Measurements from ENCODE around the gene TXNRD3. TPM values are rescaled to one million over a fixed set of nuclear protein-coding genes. Genes with fewer than 3 reads are reported as not detected.

The TXNRD3 gene
- total and polyA plus RNA-seq, 2 of the 4 experiments (the other 2 are of a cell fraction), result 3.9 to 8.4 TPM

DNA sequence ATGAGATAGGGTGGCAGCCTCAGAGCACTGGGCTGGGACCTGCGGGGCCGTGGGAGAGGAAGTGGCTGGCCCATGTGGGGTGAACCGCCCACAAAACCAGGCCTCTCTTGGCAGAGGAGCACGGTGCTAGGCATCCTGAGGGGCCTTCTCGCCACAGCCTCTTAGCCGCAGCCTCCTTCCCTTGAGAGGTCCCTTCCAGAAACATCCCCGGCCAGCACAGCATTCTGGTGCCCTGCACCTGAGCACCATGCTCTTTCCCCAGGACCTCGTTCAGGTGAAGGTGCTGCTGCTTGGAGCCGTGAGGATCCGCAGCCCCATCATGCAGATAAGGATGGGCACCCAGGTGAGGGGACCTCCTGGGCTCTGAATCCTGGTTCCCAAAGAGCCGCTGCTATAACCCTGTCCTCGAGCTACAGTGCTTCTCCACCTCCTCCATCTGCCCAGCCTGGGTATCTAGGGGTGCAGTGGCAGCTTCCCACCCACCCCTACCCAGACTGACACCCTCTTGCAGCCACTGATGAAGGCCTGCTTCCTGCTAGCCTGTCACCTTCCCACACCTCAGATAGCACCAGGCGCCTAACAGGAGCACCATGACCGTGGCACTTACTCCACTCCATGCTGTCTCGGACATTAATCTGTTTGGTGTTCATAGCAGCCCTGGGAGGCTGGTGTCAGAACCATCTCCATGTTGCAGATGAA, 11.2 kb upstream of the TXNRD3 start:
- peaks cover 2% of the 10 kb centered on the region; the same call in 1 of the 2 replicates for H3K4me1 ChIP-seq (ENCODE audit: control insufficient read depth, insufficient read depth, low read length)
- peaks cover 61% of the 10 kb centered on the region for H3K27me3 ChIP-seq (ENCODE audit: control insufficient read depth, insufficient read depth, low read length)
- no peak overlapping the region for H3K4me2 ChIP-seq (ENCODE audit: low read depth, low read length)
- no peak overlapping the region for H3K4ac ChIP-seq (ENCODE audit: low read depth, low read length)
- H4K5ac ChIP-seq (ENCODE audit: low read depth, low read length), result no peak overlapping the region
- ChIA-PET POLR2A (ENCODE audit: unreplicated experiment) (no interaction called here), CTCF (no interaction called here)
- no peak overlapping the region for H3K56ac ChIP-seq (ENCODE audit: extremely low read depth, insufficient read depth, low read length)
- no peak overlapping the region for H3K4me3 ChIP-seq (ENCODE audit: insufficient read depth, low read depth, low read length)
- in situ Hi-C loops (cut with MboI; ENCODE audit: low sequenced_read_pairs) (no loop called here), intact Hi-C loops (cut with micrococcal nuclease) (no loop called here), dilution Hi-C loops (cut with HindIII; ENCODE audit: low sequenced_read_pairs, unreplicated experiment) (no loop called here)
- 73% methylated on average over 9 of the region's 15 CpGs; no CpG with 5 or more reads in 1 of the 2 experiments for WGBS, 2 experiments (ENCODE audit: extremely low coverage in 2 of 2, insufficient read length in 1 of 2)
- H2BK20ac ChIP-seq (ENCODE audit: low read depth, low read length), result no peak overlapping the region
- BruUV-seq (replicated peaks), result no TSS peak
- no peak overlapping the region for H2AK5ac ChIP-seq (ENCODE audit: low read depth, low read length)
- no peak overlapping the region for H2AK9ac ChIP-seq (replicated peaks; ENCODE audit: low read depth, low read length, poor library complexity)
- H3K23ac ChIP-seq (ENCODE audit: low read depth, low read length), result no peak overlapping the region
- no peak overlapping the region for H3K18ac ChIP-seq (ENCODE audit: low read depth, low read length)
- no peak overlapping the region for H4K8ac ChIP-seq (ENCODE audit: low read depth in 2 of 2, low read length in 2 of 2)
- H2BK120ac ChIP-seq (ENCODE audit: low read depth, low read length), result no peak overlapping the region
- H4K20me1 ChIP-seq (ENCODE audit: insufficient read depth, low read length), result no peaks in the 10 kb centered on the region
- no peak for TF ChIP-seq CHD1 (IDR thresholded peaks at IDR 0.05; ENCODE audit: low read depth, low read length)
- TF ChIP-seq MAFK (IDR thresholded peaks at IDR 0.05; ENCODE audit: low read depth, low read length), result no peak
- TF ChIP-seq BHLHE40 (IDR thresholded peaks at IDR 0.05; ENCODE audit: low read depth, low read length), result no peak
- no peak for TF ChIP-seq SMC3 (IDR thresholded peaks at IDR 0.05; ENCODE audit: low read depth, low read length)
- no peak for TF ChIP-seq POLR2A (IDR thresholded peaks at IDR 0.05; ENCODE audit: low read depth, low read length)
- TF ChIP-seq CEBPB (IDR thresholded peaks at IDR 0.05; ENCODE audit: low read depth, low read length), result no peak
- TF ChIP-seq, protein P1, sequence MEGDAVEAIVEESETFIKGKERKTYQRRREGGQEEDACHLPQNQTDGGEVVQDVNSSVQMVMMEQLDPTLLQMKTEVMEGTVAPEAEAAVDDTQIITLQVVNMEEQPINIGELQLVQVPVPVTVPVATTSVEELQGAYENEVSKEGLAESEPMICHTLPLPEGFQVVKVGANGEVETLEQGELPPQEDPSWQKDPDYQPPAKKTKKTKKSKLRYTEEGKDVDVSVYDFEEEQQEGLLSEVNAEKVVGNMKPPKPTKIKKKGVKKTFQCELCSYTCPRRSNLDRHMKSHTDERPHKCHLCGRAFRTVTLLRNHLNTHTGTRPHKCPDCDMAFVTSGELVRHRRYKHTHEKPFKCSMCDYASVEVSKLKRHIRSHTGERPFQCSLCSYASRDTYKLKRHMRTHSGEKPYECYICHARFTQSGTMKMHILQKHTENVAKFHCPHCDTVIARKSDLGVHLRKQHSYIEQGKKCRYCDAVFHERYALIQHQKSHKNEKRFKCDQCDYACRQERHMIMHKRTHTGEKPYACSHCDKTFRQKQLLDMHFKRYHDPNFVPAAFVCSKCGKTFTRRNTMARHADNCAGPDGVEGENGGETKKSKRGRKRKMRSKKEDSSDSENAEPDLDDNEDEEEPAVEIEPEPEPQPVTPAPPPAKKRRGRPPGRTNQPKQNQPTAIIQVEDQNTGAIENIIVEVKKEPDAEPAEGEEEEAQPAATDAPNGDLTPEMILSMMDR (conservative IDR thresholded peaks at IDR 0.05; ENCODE audit: low read depth, low read length), result no peak
- no peak for TF ChIP-seq RAD21 (IDR thresholded peaks at IDR 0.05; ENCODE audit: low read length)
- no peak for TF ChIP-seq FOS (IDR thresholded peaks at IDR 0.05; ENCODE audit: low read depth, low read length)
- TF ChIP-seq MXI1 (IDR thresholded peaks at IDR 0.05; ENCODE audit: borderline replicate concordance, low read depth, low read length), result no peak
- no peak overlapping the region for H2BK15ac ChIP-seq (ENCODE audit: low read depth, low read length)
- H3K9ac ChIP-seq (ENCODE audit: low read depth, low read length), result no peak overlapping the region
- no peaks in the 10 kb centered on the region for H3K36me3 ChIP-seq (ENCODE audit: control insufficient read depth, insufficient read depth, low read length)
- no peak for ATAC-seq (ENCODE audit: low read depth)
- no peak overlapping the region for H2AFZ ChIP-seq (replicated peaks; ENCODE audit: low read length, poor library complexity)
- H3K27ac ChIP-seq (ENCODE audit: insufficient read depth, low read length), result no peak overlapping the region
- H3K14ac ChIP-seq (replicated peaks; ENCODE audit: low read depth, low read length), result no peak overlapping the region
- H3K9me3 ChIP-seq (ENCODE audit: control insufficient read depth, insufficient read depth, low read length), result no peaks in the 10 kb centered on the region
- H4K91ac ChIP-seq (ENCODE audit: insufficient read depth, low read depth, low read length), result no peak overlapping the region
- no peaks in the 10 kb centered on the region for H3K79me1 ChIP-seq (ENCODE audit: low read depth in 1 of 2, low read length in 2 of 2)
- H3K9me1 ChIP-seq (ENCODE audit: insufficient read depth, low read length), result no peaks in the 10 kb centered on the region
- DNase-seq, result no peak
- no peak overlapping the region for H2BK5ac ChIP-seq (ENCODE audit: low read depth, low read length, poor library complexity, severe bottlenecking)
